ENCODE results near the gene SLIT2.

- TF ChIP-seq RAD21 (IDR thresholded peaks at IDR 0.05; ENCODE audit: low read depth) (no peak), CTCF (IDR thresholded peaks at IDR 0.05 in 2 of 3, conservative IDR thresholded peaks at IDR 0.05 in 1 of 3; ENCODE audit: borderline replicate concordance in 1 of 3, insufficient read depth in 1 of 3, low read depth in 2 of 3, low read length in 2 of 3) (no peak), EZH2phosphoT487 (IDR thresholded peaks at IDR 0.05; ENCODE audit: borderline replicate concordance) (no peak), ATF3 (IDR thresholded peaks at IDR 0.05) (no peak), SP1 (IDR thresholded peaks at IDR 0.05; ENCODE audit: low read depth) (no peak), TCF7L2 (IDR thresholded peaks at IDR 0.05; ENCODE audit: borderline replicate concordance, extremely low read depth, insufficient read depth, insufficient read length) (no peak), ZFX (IDR thresholded peaks at IDR 0.05) (no peak), POLR2AphosphoS5 (IDR thresholded peaks at IDR 0.05; ENCODE audit: low read depth, low read length) (no peak), EZH2 (IDR thresholded peaks at IDR 0.05) (no peak), SRF (IDR thresholded peaks at IDR 0.05; ENCODE audit: low read depth) (no peak), REST (IDR thresholded peaks at IDR 0.05; ENCODE audit: low read depth) (no peak)
These were observed 4.7 kb downstream of the SLIT2 start for GRCh38 chr4:20256381-20256881.

All from HCT116 (cell line).